DMS153 (cell line): ENCODE results near the gene USP7.
A peak's percentile ranks its signal among the peaks of the same experiment; 100 is the strongest.
"Not testable (repeated sequence)": the region's sequence is repeated elsewhere in the genome, so short reads cannot be mapped to it uniquely, and the experiment has no call there.

Experiments used
- DNase-seq: peaks from one replicate; lab custom pipeline; 2025; lab: John Stamatoyannopoulos, UW

Gene USP7

DNA sequence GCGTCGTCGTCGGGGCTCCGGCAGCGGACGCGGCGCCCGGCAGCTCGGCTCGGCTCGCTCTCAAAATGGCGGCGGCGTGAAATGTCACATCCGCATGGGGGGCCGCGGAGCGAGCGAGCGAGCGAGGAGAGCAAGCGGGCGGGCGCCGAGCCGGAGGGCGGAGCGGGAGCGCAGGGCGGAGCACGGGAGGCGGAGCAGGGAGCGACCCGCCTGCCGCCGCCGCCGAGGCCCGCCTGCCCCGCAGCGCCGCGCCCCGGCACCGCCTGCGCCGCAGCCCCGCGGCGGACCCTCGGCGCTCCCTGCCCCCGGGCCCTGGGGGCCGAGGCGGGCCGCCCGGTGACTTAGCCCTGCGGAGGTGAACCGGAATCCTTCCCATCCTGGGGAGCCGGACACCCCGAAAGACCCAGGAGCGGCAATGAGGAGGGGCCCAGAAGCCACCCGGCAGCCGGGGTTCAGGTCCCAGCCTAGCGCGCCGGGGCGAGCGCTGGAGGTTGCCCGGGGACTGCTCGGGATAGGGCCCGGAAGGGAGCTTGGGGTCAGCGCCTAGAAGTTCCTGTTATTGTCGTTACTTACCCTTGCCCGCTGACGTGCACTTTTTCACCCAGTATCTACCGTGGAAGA, at the start of gene USP7:
Gene USP7 (minus strand): TSS at position 86 of the 621 bp plus-strand sequence. CDS start 621 bp downstream, outside the sequence.
- peak; percentile 60 for DNase-seq

DNA sequence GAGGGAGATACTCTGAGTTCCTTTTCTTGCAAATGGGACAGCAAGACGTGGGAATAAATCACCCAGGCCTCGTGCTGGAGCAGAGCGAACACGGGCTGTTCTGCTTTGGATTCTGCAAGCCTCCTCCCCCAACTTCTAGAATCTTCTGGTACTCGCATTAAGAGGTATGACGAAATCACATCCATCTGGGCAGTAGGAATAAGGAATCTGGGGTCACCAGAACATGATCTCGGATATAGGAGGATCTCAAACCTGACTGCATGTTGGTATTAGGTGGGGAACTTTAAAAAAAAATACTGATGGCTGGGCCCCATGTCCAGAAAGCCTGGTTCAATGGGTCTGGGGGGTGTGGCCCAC, 49.8 kb upstream of the USP7 start:
- no peak for DNase-seq

DNA sequence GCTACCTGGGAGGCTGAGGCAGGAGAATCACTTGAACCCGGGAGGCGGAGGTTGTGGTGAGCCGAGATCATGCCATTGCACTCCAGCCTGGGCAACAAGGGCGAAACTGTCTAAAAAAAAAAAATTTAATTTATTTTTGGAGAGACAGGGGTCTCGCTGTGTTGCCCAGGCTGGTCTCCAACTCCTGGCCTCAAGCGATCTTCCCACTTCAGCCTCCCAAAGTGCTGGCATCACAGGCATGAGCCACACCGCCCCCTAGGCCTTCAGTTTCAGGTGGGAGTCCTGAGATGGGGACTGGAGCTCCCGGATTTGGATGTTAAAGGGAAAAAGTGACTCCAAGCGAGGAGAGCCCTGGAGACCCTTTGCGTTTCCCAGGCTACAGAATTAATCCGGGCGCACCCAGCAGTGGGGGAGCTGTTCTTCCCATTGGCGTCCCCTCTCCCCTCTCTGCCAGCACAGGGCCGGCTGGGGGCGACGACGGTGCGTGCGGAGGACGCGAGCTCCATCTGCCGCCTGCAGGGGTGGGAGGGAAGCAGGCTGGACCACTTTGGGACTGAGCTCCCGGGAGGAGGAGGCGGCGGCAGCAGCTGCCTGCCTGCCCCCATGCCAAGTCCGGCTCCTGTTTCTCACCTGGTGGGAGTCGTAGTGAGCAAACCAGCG, 49.3 kb upstream of the USP7 start:
- DNase-seq, result no peak

DNA sequence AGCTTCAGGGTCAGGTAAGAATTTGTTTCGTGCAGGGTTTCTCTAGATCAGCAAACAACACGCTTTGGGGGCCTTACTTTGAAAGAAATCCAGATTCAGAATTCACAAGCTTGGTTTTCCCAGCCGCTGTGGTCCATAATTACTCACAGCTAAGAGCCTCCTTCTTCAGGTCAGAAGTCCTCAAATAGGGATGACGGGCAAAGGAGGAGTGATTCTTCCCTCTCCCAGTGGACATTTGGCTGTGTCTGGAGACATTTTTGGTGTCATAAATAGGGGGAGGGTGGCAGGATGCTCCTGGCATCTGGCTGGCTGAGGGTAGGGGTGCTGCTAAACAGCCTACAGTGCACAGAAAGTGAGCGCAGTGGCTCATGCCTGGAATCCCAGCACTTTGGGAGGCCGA, 48.6 kb upstream of the USP7 start:
- DNase-seq, result no peak

DNA sequence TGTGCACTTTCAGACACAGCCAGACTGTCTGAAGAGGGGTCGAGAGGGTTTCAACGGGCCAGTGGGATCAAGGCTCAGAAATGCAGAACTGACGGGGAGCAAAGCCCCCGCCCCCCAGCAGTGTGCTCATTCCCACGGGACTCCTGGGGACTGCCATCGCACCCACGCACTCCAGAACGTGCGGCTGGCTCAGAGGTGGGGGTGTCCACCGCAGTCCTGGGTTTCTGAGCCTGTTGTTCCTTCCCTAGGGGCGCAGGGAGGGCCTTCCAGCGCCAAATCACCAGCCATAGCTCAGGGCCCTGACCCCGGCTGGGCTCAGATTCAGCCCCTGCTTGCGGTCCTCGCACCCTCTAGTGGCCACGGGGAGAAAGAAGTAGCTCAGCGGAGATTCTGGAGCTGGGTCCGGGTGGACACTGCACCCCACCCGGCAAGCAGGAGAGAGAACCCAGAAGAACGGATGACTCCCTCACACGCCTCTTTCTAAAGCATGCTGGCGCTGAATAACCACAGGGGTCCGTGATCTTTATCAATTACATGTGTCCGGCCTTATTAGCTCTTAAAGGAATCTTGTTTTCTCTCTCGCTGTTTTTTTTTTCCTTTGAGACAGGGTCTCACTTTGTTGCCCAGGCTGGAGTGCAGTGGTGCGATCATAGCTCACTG, 45.0 kb upstream of the USP7 start:
- DNase-seq, result peak; percentile 14

DNA sequence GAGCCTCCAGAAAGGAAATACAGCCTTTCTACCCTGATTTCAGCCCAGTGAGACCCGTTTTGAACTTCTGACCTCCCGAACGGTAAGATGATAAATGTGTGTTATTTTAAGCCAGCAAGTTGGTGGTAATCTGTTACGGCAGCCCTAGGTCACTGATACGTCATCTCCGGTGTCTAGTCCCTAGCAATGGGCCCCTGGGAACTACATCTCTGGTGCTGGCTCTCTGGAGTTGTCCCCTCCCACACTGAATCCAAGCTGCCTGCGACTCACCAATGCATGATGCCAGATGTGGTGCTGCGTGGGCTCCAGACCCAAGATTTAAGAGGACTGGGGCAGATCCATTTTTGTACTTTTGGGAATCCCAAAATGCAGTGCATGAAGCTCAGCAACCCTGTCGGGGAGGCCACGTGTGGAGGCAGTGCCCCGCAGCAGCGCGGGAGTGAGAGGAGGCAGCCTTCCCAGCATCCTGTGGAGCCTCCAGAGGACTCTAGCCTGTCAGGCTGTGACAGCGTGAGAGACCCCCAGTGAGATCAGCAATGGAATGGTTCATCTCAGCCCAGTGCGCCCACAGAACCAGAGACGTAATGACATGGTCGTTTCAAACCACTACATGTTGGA, 43.6 kb upstream of the USP7 start:
- DNase-seq, result no peak

DNA sequence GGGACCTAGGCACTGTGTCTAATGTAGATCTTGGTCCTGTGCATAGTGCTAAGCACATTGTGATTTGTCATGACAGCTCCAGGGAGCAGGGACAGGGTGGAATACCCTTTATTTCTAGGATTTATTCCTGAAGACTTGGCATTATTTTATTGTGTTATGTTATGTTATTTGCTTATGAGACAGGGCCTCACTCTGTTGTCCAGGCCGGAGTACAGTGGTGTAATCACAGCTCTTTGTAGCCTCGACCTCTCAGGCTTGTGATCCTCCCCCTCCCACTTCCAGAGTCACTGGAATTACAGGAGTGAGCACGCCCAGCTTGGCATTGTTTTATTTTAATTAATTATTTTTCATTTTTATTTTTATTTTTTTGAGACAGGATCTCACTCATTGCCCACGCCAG, 40.5 kb upstream of the USP7 start:
- no peak for DNase-seq

DNA sequence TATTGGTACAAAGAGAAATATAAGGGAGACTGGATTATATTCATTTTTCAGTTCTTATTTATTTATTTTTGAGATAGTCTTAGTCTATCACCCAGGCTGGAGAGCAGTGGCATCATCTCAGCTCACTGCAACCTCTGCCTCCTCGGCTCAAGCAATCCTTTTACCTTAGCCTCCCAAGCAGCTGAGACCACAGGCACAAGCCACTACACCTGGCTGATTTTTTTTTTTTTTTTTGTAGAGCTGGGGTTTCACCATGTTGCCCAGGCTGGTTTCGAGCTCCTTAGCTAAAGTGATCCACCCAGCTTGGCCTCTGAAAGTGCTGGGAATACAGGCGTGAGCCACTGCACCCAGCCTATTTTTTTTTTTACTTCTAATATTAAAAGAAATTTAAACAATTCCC, 40.1 kb upstream of the USP7 start:
- DNase-seq, result no peak

DNA sequence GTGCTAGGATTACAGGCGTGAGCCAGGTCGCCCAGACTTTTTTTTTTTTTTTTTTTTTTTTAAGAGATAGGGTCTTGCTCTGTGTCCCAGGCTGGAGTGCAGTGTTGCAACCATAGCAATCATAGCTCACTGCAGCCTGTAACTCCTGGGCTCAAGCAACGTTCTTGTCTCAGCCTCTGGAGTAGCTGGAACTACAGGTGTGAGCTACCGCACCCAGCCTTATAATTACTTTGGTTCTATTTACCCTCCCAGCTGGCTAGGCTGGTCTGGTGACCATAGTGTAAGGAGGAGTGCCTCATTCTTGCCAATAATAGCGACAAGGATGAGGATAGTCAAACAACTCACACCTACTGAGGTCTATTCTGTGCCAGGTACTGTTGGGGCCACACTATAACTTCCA, 39.6 kb upstream of the USP7 start:
- DNase-seq, result peak; percentile 1

DNA sequence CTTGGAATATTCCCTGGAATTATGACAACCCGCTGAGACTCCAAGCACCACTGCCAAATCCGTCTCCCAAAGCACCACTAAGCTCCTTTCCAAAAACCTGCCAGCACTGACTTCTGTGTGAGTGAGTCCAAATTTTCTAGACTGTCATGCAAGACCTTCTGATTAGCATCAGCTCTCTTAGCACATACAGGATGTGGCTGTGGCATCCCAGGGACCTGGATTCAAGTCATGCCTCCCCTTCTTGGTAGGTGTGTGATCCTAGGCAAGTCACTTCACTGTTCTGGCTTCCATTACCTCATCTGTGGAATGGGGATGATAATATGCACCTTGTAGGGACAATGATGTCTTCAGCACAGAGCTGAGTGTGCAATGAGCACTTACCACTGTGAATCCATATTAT, 38.3 kb upstream of the USP7 start:
- DNase-seq, result no peak

DNA sequence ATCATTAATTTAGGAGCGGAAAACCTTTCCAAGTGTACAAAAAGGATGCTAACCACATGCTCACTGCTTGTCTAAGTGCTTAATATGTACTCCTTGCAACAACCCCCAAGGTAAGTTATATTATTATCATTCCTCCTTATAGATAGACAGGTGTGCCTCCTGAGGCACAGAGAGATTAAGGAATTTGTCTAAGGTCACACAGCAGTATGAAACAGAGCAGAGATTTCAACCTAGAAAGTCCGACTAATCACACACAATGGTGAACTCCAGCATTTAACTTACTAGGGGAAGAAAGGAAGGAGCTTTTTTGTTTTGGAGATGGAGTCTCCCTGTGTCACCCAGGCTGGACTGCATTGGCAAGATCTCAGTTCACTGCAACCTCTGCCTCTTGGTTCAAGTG, 37.0 kb upstream of the USP7 start:
- no peak for DNase-seq

DNA sequence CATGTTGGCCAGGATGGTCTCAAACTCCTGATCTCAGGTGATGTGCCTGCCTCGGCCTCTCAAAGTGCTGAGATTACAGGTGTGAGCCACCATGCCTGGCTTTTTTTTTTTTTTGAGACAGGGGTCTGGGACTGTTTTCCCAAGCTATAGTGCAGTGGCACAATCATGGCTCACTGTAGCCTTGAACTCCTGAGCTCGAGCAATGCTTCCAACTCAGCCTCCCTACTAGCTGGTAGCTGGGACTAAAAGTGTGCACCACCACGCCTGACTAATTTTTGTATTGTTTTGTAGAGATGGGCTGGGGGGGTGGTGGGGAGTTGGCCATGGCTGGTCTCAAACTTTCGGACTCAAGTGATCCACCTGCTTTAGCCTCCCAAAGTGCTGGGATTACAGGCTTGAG, 36.1 kb upstream of the USP7 start:
- DNase-seq, result no peak

DNA sequence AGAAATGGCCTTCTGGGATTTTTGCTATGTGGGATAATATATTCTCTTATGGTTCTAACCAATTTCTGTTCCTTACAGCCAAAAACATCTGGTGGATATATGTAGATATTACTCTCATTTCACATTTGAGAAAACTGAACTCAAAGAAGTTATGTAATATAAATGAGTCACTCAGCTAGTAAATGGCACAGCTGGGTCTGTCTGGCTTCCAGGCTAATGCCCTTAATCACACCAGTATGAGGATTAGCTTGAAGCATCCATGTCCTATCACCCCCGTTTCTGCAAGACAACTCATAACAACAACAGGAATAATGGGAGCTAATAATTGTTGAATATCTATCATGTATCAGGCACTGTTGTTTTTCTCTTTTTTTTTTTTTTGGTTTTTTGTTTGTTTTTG, 34.4 kb upstream of the USP7 start:
- DNase-seq, result no peak

DNA sequence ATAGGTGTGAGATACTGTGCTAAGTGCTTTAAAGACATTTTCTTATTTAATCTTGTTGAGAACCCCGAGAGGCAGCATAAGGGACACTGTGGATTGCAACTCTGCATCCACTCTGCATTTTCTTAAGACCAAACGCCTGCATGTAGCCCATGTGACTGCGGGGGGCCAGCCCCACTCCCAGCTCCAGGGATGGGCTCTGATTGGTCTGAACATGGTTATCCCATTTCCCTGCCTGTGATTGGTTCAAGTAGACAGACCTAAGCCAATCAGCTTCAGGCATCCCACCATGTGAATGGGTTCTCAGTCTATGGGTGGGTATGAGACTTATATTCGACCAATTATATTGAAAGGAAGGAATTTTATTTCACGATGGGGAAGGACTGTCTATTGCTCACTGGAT, 33.2 kb upstream of the USP7 start:
- DNase-seq, result no peak

DNA sequence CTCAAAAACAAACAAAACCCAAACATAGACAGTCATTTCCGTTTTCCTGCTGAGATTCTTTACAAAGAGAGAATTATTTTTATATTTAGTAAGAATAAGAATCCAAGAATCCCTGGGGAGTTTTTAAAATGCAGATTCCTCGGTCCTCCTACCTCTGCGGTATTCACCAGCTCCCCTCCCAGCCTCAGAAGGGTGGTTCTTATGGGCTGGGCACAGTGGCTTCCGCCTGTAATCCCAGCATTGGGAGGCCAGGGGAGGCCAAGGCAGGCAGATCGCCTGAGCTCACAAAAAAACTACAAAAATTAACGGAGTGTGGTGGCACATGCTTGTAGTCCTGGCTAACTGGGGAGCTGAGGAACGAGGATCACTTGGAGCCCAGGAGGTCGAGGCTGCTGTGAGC, 26.7 kb upstream of the USP7 start:
- no peak for DNase-seq

DNA sequence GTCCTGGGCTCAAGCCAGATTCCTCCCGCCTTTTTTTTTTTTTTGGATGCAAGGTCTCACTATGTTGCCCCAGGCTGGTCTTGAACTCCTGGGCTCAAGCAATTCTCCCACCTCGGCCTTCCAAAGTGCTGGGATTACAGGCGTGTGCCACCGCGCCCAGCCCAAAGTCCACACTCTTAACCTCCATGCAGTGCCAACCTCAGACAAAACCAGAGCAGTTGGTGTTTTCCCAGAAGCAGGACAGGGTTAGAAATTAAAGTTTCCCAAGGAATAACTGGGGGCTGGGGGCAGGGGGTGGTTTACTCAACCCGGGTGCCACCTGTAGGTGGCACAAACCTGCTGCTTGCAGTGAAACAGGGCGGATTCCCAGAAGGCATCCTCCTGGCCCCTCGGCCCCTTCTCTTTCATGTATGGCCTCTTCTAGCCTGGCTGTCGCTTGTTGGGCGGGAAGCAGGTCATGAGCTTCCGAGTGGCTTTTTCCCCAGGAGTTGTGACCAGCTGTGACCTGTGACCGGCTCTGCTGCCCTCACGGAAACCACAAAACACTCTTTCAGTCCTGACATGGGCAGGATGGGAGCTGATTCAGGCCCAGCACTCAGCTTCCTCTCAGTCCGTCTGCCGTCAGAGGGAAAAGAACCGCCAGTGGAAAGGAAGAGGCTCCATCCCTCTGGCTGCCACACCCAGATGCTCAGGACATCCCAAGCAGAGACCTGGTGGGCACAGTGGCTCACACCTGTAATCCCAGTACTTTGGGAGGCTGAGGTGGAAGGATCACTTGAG, 25.6 kb upstream of the USP7 start:
- DNase-seq, result no peak

DNA sequence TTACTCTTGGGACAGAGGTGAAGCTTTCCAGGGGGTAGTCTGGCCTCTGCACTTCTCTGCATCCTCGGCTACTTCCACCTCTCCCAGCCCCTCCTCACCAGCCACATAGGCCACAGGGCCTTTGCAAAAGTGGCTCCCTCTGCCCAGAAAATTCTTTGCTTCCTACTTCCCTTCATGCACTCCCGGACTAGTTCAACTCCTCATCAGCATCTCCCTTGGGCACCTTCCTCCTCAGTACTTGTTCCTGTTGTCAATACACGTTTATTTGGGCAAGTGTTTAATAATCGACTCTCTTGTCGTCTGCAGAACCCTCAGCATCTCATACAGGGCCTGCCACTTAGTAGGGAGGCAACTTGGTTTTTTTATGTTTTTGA, 23.1 kb upstream of the USP7 start:
- DNase-seq, result no peak

DNA sequence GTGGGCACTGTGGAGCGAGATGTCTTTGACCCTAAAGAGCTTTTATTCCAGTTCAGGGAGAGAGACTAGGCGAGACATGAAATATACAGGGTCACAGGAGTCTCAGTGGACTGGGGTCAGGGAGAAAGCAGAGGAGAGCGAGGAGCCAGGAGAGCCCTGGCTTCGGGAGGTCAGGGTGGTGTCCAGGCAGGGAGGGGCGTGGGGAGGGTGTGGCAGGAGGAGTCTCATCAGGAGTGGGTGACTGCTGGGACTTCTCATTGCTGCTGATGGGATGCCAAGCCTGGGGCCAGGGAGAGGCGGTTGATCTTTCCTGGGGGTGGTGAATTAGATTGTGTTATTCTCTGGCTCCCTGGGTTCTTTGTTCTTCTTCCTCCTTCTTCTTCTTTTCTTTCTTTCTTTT, 22.4 kb upstream of the USP7 start:
- DNase-seq, result no peak

DNA sequence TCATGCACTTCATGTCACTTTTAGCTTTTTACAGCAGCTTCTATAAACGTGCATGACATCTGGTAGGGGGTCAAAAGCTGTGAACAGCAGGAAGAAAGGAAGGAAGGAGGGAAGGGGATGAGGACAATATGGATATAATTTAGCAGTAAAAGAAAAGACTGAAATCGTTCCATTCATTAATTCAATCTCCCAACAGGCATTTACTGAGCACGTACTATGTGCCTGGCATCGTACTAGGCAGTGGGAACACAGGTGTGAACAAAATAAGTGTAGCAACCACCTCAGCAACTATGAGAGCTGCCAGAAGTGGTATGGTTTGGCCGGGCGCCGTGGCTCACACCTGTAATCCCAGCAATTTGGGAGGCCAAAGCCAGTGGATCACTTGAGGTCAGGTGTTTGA, 19.1 kb upstream of the USP7 start:
- DNase-seq, result no peak

DNA sequence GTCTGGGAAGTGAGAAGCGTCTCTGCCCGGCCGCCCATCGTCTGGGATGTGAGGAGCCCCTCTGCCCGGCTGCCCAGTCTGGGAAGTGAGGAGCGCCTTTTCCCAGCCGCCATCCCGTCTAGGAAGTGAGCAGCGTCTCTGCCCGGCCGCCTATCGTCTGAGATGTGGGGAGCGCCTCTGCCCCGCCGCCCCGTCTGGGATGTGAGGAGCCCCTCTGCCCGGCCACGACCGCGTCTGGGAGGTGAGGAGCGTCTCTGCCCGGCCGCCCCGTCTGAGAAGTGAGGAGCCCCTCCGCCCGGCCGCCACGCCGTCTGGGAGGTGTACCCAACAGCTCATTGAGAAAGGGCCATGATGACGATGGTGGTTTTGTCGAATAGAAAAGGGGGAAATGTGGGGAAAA, 18.2 kb upstream of the USP7 start:
- not testable (repeated sequence) for DNase-seq

DNA sequence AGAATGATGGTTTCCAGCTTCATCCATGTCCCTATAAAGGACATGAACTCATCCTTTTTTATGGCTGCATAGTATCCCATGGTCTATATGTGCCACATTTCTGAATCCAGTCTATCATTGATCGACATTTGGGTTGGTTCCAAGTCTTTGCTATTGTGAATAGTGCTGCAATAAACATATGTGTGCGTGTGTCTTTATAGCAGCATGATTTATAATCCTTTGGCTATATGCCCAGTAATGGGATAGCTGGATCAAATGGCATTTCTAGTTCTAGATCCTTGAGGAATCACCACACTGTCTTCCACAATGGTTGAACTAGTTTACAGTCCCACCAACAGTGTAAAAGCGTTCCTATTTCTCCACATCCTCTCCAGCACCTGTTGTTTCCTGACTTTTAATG, 12.5 kb upstream of the USP7 start:
- not testable (repeated sequence) for DNase-seq

DNA sequence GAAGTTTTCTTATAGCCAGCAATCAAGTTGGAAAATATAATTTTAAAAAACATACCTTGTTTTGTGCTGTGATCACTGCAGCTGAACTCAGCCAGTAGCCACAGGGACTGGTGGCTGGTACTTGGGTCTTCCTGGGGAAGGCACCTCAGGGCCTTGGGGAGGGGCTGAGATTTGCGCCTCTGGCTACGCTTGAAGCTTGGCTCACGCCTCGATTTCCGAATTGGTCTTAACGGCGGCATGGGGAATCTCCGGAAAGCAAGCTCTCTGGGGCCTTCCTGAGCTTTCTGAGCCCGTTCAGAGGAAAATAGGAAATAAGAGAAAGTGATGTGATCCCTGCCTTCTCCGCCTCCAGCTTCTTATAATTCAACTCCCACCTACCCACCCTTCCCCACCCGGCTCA, 11.3 kb upstream of the USP7 start:
- DNase-seq, result no peak
